Astrocyte (in vitro differentiated cells and primary cell): ENCODE data around the gene FNDC11. TPM values are rescaled to one million over a fixed set of nuclear protein-coding genes. Genes with fewer than 3 reads are reported as not detected.

ENCODE experiments used
- DNase-seq: peaks from one replicate; pipeline ENCODE4 v3.0.0-alpha.2; 2010; ENCODE audit warnings: low read depth
- FAIRE-seq: peaks from 2 replicates; lab custom pipeline; 2011; peaks lifted over from hg19 to GRCh38; lab: Jason Lieb, UNC
- H2AFZ ChIP-seq: 2 replicates; pipeline ENCODE4 v1.6.0; 2012; ENCODE audit warnings: low read depth, low read length, inconsistent platforms
- H3K27ac ChIP-seq: 2 replicates; pipeline ENCODE4 v1.5.1; 2011; ENCODE audit warnings: low read depth, low read length, inconsistent platforms
- H3K27me3 ChIP-seq: 2 replicates; pipeline ENCODE4 v1.6.0; 2011; ENCODE audit warnings: low read length, inconsistent platforms; ENCODE audit not compliant: insufficient read depth
- H3K36me3 ChIP-seq: 2 replicates; pipeline ENCODE4 v1.5.1; 2011; ENCODE audit warnings: low read length, inconsistent platforms; ENCODE audit not compliant: insufficient read depth
- H3K4me1 ChIP-seq: 2 replicates; pipeline ENCODE4 v1.5.1; 2011; ENCODE audit warnings: low read length, inconsistent platforms; ENCODE audit not compliant: insufficient read depth
- H3K4me2 ChIP-seq: 2 replicates; pipeline ENCODE4 v1.6.0; 2012; ENCODE audit warnings: low read length, inconsistent platforms
- H3K4me3 ChIP-seq: 2 replicates; pipeline ENCODE4 v1.5.1; 2011; ENCODE audit warnings: low read depth, mild to moderate bottlenecking, low read length, inconsistent platforms; ENCODE audit not compliant: insufficient read depth
- H3K79me2 ChIP-seq: 2 replicates; pipeline ENCODE4 v1.6.0; 2012; ENCODE audit warnings: mild to moderate bottlenecking, low read length, inconsistent platforms; ENCODE audit not compliant: insufficient read depth
- H3K9ac ChIP-seq: 2 replicates; pipeline ENCODE4 v1.6.0; 2012; ENCODE audit warnings: mild to moderate bottlenecking, low read length, inconsistent platforms
- H3K9me3 ChIP-seq: 2 replicates; pipeline ENCODE4 v1.5.1; 2012; ENCODE audit warnings: low read depth, mild to moderate bottlenecking, low read length, inconsistent platforms; ENCODE audit not compliant: insufficient read depth
- H4K20me1 ChIP-seq: 2 replicates; pipeline ENCODE4 v1.6.0; 2012; ENCODE audit warnings: low read length, inconsistent platforms; ENCODE audit not compliant: insufficient read depth
- H3K27ac Mint-ChIP-seq: one replicate; pipeline ENCODE4 v1.8.0; 2021; ENCODE audit warnings: mild to moderate bottlenecking, mixed read lengths; ENCODE audit not compliant: unreplicated experiment
- H3K27me3 Mint-ChIP-seq: one replicate; pipeline ENCODE4 v1.8.0; 2021; ENCODE audit warnings: low read depth, mixed read lengths; ENCODE audit not compliant: unreplicated experiment
- H3K36me3 Mint-ChIP-seq: one replicate; pipeline ENCODE4 v1.8.0; 2021; ENCODE audit warnings: low read depth, mixed read lengths; ENCODE audit not compliant: unreplicated experiment
- H3K4me1 Mint-ChIP-seq: one replicate; pipeline ENCODE4 v1.8.0; 2021; ENCODE audit warnings: low read depth, mixed read lengths; ENCODE audit not compliant: unreplicated experiment
- H3K4me3 Mint-ChIP-seq: one replicate; pipeline ENCODE4 v1.8.0; 2021; ENCODE audit warnings: mild to moderate bottlenecking, moderate library complexity, mixed read lengths; ENCODE audit not compliant: unreplicated experiment
- H3K9me3 Mint-ChIP-seq: one replicate; pipeline ENCODE4 v1.8.0; 2021; ENCODE audit warnings: mild to moderate bottlenecking, mixed read lengths; ENCODE audit not compliant: unreplicated experiment
- CTCF ChIP-seq: IDR thresholded peaks from 2 replicates; pipeline ENCODE4 v1.5.1; 2011; ENCODE audit warnings: low read depth, mild to moderate bottlenecking, inconsistent platforms, low read length, moderate library complexity; ENCODE audit not compliant: insufficient read depth
- EZH2 ChIP-seq: IDR thresholded peaks from 2 replicates; pipeline ENCODE4 v1.6.1; 2012; ENCODE audit warnings: mild to moderate bottlenecking, low read length, inconsistent platforms; ENCODE audit not compliant: insufficient read depth
- total RNA-seq: library from RNA; stranded (reverse); gene quantifications from 2 replicates; pipeline ENCODE4 v1.2.1, GENCODE V29; 2021

The FNDC11 gene
- total RNA-seq, 1 donor from 2014 or later, result 0.20 TPM

GRCh38 chr20:63517376-63518309, 36.3 kb upstream of the FNDC11 start:
- Histone ChIP-seq H3K79me2 (peaks cover 23% of the 10 kb centered on the region), H3K36me3 (no peaks in the 10 kb centered on the region), H3K27me3 (peaks cover 2% of the 10 kb centered on the region), H3K9ac (no peak overlapping the region), H3K4me2 (no peak overlapping the region), H3K9me3 (peaks cover 3% of the 10 kb centered on the region), H3K4me1 (peaks cover 14% of the 10 kb centered on the region), H3K27ac (no peak overlapping the region), H2AFZ (no peak overlapping the region), H4K20me1 (peaks cover 16% of the 10 kb centered on the region), H3K4me3 (no peak overlapping the region)
- DNase-seq (no peak), FAIRE-seq (no peak)
- peak overlapping the region; percentile 70 for H3K4me3 Mint-ChIP-seq
- no peak overlapping the region for H3K27ac Mint-ChIP-seq
- TF ChIP-seq CTCF (no peak), EZH2 (no peak)
- peaks cover 8% of the 10 kb centered on the region for H3K36me3 Mint-ChIP-seq
- H3K9me3 Mint-ChIP-seq, result peaks cover 5% of the 10 kb centered on the region
- H3K4me1 Mint-ChIP-seq, result peaks cover 1% of the 10 kb centered on the region
- peaks cover 2% of the 10 kb centered on the region for H3K27me3 Mint-ChIP-seq

GRCh38 chr20:63518351-63518861, 35.6 kb upstream of the FNDC11 start:
- DNase-seq (no peak), FAIRE-seq (no peak)
- no peak overlapping the region for H3K27ac Mint-ChIP-seq
- H3K36me3 Mint-ChIP-seq, result peaks cover 7% of the 10 kb centered on the region
- Histone ChIP-seq H3K36me3 (no peaks in the 10 kb centered on the region), H3K9me3 (no peaks in the 10 kb centered on the region), H4K20me1 (peaks cover 23% of the 10 kb centered on the region), H2AFZ (no peak overlapping the region), H3K27ac (no peak overlapping the region), H3K27me3 (no peaks in the 10 kb centered on the region), H3K4me1 (peaks cover 14% of the 10 kb centered on the region), H3K4me3 (no peak overlapping the region), H3K79me2 (peaks cover 28% of the 10 kb centered on the region), H3K4me2 (no peak overlapping the region), H3K9ac (no peak overlapping the region)
- H3K9me3 Mint-ChIP-seq, result peaks cover 2% of the 10 kb centered on the region
- H3K4me3 Mint-ChIP-seq, result peak overlapping the region; percentile 82
- TF ChIP-seq CTCF (no peak), EZH2 (no peak)
- peaks cover 2% of the 10 kb centered on the region for H3K27me3 Mint-ChIP-seq
- H3K4me1 Mint-ChIP-seq, result peaks cover 2% of the 10 kb centered on the region
